ENCODE results near the gene LCE1A. TPM values are rescaled to one million over a fixed set of nuclear protein-coding genes. Genes with fewer than 3 reads are reported as not detected.

Gene LCE1A
- total RNA-seq, 1 donor from 2014 or later, result not detected

DNA sequence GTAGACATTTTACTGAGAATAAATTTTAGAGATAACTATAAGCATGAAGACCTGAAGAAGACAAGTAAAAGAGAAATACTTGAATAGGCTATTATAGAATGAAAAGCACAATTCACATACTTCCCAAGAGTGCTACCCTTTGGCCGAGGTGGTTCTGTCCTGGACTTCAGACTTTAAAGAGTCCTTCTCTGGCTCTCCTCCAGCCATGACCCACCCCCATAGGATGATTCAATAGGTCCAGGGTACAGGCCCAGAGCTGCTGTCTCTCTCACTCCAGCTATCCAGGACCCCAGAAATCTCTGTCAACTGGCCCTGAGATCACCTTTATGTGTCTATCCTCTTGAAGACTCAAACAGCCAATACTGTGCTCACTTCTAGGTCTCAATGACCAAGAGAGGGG lies 49.6 kb downstream of the LCE1A start:
- Mint-ChIP-seq H3K36me3 (no peaks in the 10 kb centered on the region), H3K4me3 (no peak overlapping the region), H3K27me3 (no peaks in the 10 kb centered on the region), H3K27ac (no peak overlapping the region), H3K9me3 (no peaks in the 10 kb centered on the region), H3K4me1 (ENCODE audit: unreplicated experiment) (no peaks in the 10 kb centered on the region)
- TF ChIP-seq, protein P1, sequence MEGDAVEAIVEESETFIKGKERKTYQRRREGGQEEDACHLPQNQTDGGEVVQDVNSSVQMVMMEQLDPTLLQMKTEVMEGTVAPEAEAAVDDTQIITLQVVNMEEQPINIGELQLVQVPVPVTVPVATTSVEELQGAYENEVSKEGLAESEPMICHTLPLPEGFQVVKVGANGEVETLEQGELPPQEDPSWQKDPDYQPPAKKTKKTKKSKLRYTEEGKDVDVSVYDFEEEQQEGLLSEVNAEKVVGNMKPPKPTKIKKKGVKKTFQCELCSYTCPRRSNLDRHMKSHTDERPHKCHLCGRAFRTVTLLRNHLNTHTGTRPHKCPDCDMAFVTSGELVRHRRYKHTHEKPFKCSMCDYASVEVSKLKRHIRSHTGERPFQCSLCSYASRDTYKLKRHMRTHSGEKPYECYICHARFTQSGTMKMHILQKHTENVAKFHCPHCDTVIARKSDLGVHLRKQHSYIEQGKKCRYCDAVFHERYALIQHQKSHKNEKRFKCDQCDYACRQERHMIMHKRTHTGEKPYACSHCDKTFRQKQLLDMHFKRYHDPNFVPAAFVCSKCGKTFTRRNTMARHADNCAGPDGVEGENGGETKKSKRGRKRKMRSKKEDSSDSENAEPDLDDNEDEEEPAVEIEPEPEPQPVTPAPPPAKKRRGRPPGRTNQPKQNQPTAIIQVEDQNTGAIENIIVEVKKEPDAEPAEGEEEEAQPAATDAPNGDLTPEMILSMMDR (conservative IDR thresholded peaks at IDR 0.05), result no peak
- no peak for DNase-seq (ENCODE audit: extremely low spot score, unreplicated experiment)

Other genes starting within 250 kb of the LCE1A start
- not detected in 2 replicates for gene LCE3D, start 247.0 kb upstream of the LCE1A start, total RNA-seq (ENCODE audit: low replicate concordance)
- gene LCE3C, start 227.2 kb upstream of the LCE1A start, total RNA-seq (ENCODE audit: low replicate concordance), result not detected in 2 replicates
- not detected in 2 replicates for gene LCE3B, start 213.7 kb upstream of the LCE1A start, total RNA-seq (ENCODE audit: low replicate concordance)
- gene LCE3A, start 204.4 kb upstream of the LCE1A start, total RNA-seq (ENCODE audit: low replicate concordance), result not detected in 2 replicates
- not detected in 2 replicates for gene LCE2D, start 164.1 kb upstream of the LCE1A start, total RNA-seq (ENCODE audit: low replicate concordance)
- not detected in 2 replicates for gene LCE2C, start 152.2 kb upstream of the LCE1A start, total RNA-seq (ENCODE audit: low replicate concordance)
- not detected in 2 replicates for gene LCE2B, start 141.3 kb upstream of the LCE1A start, total RNA-seq (ENCODE audit: low replicate concordance)
- not detected in 2 replicates for gene LCE2A, start 129.1 kb upstream of the LCE1A start, total RNA-seq (ENCODE audit: low replicate concordance)
- not detected in 2 replicates for gene LCE4A, start 119.3 kb upstream of the LCE1A start, total RNA-seq (ENCODE audit: low replicate concordance)
- gene KPRP, start 69.4 kb upstream of the LCE1A start, total RNA-seq (ENCODE audit: low replicate concordance), result not detected in 2 replicates
- not detected in 2 replicates for gene LCE1F, start 52.3 kb upstream of the LCE1A start, total RNA-seq (ENCODE audit: low replicate concordance)
- gene LCE1E, start 41.2 kb upstream of the LCE1A start, total RNA-seq (ENCODE audit: low replicate concordance), result not detected in 2 replicates
- gene LCE1D, start 30.8 kb upstream of the LCE1A start, total RNA-seq (ENCODE audit: low replicate concordance), result not detected in 2 replicates
- not detected in 2 replicates for gene LCE1C, start 20.8 kb upstream of the LCE1A start, total RNA-seq (ENCODE audit: low replicate concordance)
- not detected in 2 replicates for gene LCE1B, start 15.5 kb upstream of the LCE1A start, total RNA-seq (ENCODE audit: low replicate concordance)
- not detected in 2 replicates for gene LCE6A, start 15.4 kb downstream of the LCE1A start, total RNA-seq (ENCODE audit: low replicate concordance)
- gene LCE7A, start 32.5 kb downstream of the LCE1A start, total RNA-seq (ENCODE audit: low replicate concordance), result not detected in 2 replicates
- gene SMCP, start 50.8 kb downstream of the LCE1A start, total RNA-seq (ENCODE audit: low replicate concordance), result not detected in 2 replicates
- 10.9 and 19.3 TPM in 2 replicates for gene IVL, start 81.1 kb downstream of the LCE1A start, total RNA-seq (ENCODE audit: low replicate concordance)
- not detected in 2 replicates for gene SPRR5, start 119.7 kb downstream of the LCE1A start, total RNA-seq (ENCODE audit: low replicate concordance)
- not detected in 2 replicates for gene SPRR4, start 143.2 kb downstream of the LCE1A start, total RNA-seq (ENCODE audit: low replicate concordance)
- 22.2 and 36.3 TPM in 2 replicates for gene SPRR1A, start 156.6 kb downstream of the LCE1A start, total RNA-seq (ENCODE audit: low replicate concordance)
- gene SPRR3, start 174.3 kb downstream of the LCE1A start, total RNA-seq (ENCODE audit: low replicate concordance), result 155 and 164 TPM in 2 replicates
- gene SPRR1B, start 203.7 kb downstream of the LCE1A start, total RNA-seq (ENCODE audit: low replicate concordance), result 93.7 and 274 TPM in 2 replicates
- gene SPRR2D, start 213.6 kb downstream of the LCE1A start, total RNA-seq (ENCODE audit: low replicate concordance), result 1.6 TPM in 1 of 2 replicates, not detected in the other
- gene SPRR2A, start 230.0 kb downstream of the LCE1A start, total RNA-seq (ENCODE audit: low replicate concordance), result 0.75 and 2.3 TPM in 2 replicates
- not detected in 2 replicates for gene SPRR2B, start 244.1 kb downstream of the LCE1A start, total RNA-seq (ENCODE audit: low replicate concordance)

Data from type B pancreatic cell (in vitro differentiated cells).